Activated naive CD8-positive, alpha-beta T cell (primary cell): Measurements from ENCODE around the gene VPS11.
A peak's percentile ranks its signal among the peaks of the same experiment; 100 is the strongest.

Source experiments
- H3K27ac Mint-ChIP-seq: one replicate; pipeline ENCODE4 v1.8.0; 2021; ENCODE audit warnings: mixed read lengths
- H3K27me3 Mint-ChIP-seq: one replicate; pipeline ENCODE4 v1.8.0; 2021; ENCODE audit warnings: mixed read lengths
- H3K36me3 Mint-ChIP-seq: one replicate; pipeline ENCODE4 v1.8.0; 2021; ENCODE audit warnings: mixed read lengths
- H3K4me1 Mint-ChIP-seq: one replicate; pipeline ENCODE4 v1.8.0; 2021; ENCODE audit warnings: low read depth, mixed read lengths
- H3K4me3 Mint-ChIP-seq: one replicate; pipeline ENCODE4 v1.8.0; 2021; ENCODE audit warnings: mild to moderate bottlenecking, mixed read lengths
- H3K9me3 Mint-ChIP-seq: one replicate; pipeline ENCODE4 v1.8.0; 2021; ENCODE audit warnings: low read depth, mixed read lengths

The VPS11 gene

GRCh38 chr11:119067371-119068222, at the start of gene VPS11:
VPS11 (plus strand) TSS chr11:119067818; CDS start chr11:119067824, 6 bp downstream.
- H3K36me3 Mint-ChIP-seq = no peaks in the 10 kb centered on the region
- peak within 1 kb of the TSS; percentile 95 for H3K4me3 Mint-ChIP-seq
- no peaks in the 10 kb centered on the region for H3K27me3 Mint-ChIP-seq
- peak within 1 kb of the TSS; percentile 98 for H3K27ac Mint-ChIP-seq
- H3K4me1 Mint-ChIP-seq = peaks cover 42% of the 10 kb centered on the region
- no peaks in the 10 kb centered on the region for H3K9me3 Mint-ChIP-seq

GRCh38 chr11:119018074-119018938, 49.3 kb upstream of the VPS11 start, which contains the start of the genes RPS25 and TRAPPC4:
RPS25 (minus strand) TSS chr11:119018343; CDS start chr11:119018284, 59 bp downstream.
TRAPPC4 (plus strand) TSS chr11:119018766; CDS start chr11:119018796, 30 bp downstream.
- peak within 1 kb of the TSS; percentile 99 for H3K4me3 Mint-ChIP-seq
- peaks cover 56% of the 10 kb centered on the region for H3K4me1 Mint-ChIP-seq
- H3K9me3 Mint-ChIP-seq = no peaks in the 10 kb centered on the region
- H3K36me3 Mint-ChIP-seq = peaks cover 21% of the 10 kb centered on the region
- peak within 1 kb of the TSS; percentile 100 for H3K27ac Mint-ChIP-seq
- no peaks in the 10 kb centered on the region for H3K27me3 Mint-ChIP-seq

DNA sequence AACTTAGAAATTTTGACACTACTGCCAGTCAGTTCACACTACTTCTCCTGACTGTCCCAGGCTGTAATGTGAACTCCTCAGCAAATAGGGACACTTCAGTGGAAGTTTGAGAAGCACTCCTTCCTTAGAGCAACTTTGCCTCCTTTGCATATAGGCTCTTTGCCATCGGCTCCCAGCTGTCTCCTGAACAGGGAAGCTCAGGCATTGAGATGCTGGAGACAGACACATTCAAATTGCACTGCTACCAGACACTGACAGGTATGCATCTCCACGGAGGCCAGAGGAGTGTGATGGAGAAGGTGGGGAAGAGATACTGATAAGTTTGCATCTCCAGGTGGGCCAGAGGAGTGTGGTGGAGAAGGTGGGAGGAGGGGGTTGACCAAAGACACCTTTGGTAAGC, 47.6 kb upstream of the VPS11 start:
- peak overlapping the region; percentile 99 for H3K4me3 Mint-ChIP-seq
- peaks cover 20% of the 10 kb centered on the region for H3K36me3 Mint-ChIP-seq
- peak overlapping the region; percentile 100 for H3K27ac Mint-ChIP-seq
- H3K27me3 Mint-ChIP-seq = no peaks in the 10 kb centered on the region
- no peaks in the 10 kb centered on the region for H3K9me3 Mint-ChIP-seq
- H3K4me1 Mint-ChIP-seq = peaks cover 63% of the 10 kb centered on the region

DNA sequence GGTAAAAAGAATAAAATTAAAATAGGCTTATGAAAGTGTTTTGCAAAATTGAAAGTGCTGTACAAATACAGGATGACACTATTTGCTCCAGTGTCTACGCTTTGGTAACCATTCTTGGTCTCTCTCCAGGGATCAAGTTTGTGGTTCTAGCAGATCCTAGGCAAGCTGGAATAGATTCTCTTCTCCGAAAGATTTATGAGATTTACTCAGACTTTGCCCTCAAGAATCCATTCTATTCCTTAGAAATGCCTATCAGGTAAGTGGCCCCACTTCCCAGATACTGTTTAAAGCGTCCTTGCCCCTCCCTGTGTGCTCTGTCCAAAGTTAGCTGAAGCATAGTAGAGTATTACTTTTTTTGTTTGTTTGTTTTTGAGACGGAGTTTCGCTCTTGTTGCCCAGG, 46.0 kb upstream of the VPS11 start:
- Mint-ChIP-seq H3K27me3 (no peaks in the 10 kb centered on the region), H3K4me3 (peak overlapping the region; percentile 62), H3K9me3 (no peaks in the 10 kb centered on the region), H3K36me3 (peaks cover 10% of the 10 kb centered on the region), H3K27ac (peak overlapping the region; percentile 64), H3K4me1 (peaks cover 46% of the 10 kb centered on the region)

GRCh38 chr11:119023741-119024140, 43.9 kb upstream of the VPS11 start:
- Mint-ChIP-seq H3K4me1 (peaks cover 42% of the 10 kb centered on the region), H3K27ac (peak overlapping the region; percentile 86), H3K4me3 (peak overlapping the region; percentile 5), H3K9me3 (no peaks in the 10 kb centered on the region), H3K36me3 (peaks cover 7% of the 10 kb centered on the region), H3K27me3 (no peaks in the 10 kb centered on the region)

DNA sequence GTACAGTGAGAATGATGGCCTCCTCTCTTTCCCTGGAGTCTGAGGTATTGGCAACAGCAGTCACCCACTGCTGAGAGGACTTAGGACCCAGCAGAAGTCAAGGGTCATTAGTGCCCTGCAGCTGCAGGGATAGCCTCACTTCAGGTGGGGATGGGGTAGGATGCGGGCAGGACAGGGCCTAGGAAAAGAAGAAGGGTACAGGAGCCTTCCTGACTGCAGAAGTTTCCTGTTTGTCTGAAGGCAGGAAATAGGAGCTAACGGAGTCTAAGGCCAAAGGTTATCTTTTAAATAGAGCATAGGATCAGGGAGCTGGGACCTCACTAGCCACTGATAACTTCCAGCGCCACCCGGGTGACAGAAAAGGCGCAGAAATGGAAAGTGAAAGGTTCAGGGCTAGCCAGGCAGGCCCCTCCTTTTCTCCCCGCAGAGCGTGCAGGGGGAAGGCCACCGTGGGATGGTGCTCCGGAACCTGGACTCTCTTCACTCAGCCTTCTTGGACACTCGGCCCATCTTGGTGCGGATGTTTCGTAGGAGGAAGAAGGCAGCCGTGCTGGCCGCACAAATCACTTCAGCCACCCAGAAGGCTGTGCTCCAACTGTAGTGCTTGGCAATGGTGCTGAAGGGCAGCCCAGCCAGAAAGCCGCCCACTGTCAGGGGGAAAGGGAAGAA, 43.1 kb upstream of the VPS11 start:
- H3K4me3 Mint-ChIP-seq = no peak overlapping the region
- peaks cover 50% of the 10 kb centered on the region for H3K4me1 Mint-ChIP-seq
- peaks cover 7% of the 10 kb centered on the region for H3K36me3 Mint-ChIP-seq
- H3K9me3 Mint-ChIP-seq = no peaks in the 10 kb centered on the region
- no peaks in the 10 kb centered on the region for H3K27me3 Mint-ChIP-seq
- peak overlapping the region; percentile 86 for H3K27ac Mint-ChIP-seq

- peaks cover 5% of the 10 kb centered on the region for H3K36me3 Mint-ChIP-seq
- peak overlapping the region; percentile 46 for H3K27ac Mint-ChIP-seq
- H3K4me3 Mint-ChIP-seq = no peak overlapping the region
- no peaks in the 10 kb centered on the region for H3K27me3 Mint-ChIP-seq
- no peaks in the 10 kb centered on the region for H3K9me3 Mint-ChIP-seq
- peaks cover 48% of the 10 kb centered on the region for H3K4me1 Mint-ChIP-seq
These were observed 42.5 kb upstream of the VPS11 start for GRCh38 chr11:119025099-119025473.

DNA sequence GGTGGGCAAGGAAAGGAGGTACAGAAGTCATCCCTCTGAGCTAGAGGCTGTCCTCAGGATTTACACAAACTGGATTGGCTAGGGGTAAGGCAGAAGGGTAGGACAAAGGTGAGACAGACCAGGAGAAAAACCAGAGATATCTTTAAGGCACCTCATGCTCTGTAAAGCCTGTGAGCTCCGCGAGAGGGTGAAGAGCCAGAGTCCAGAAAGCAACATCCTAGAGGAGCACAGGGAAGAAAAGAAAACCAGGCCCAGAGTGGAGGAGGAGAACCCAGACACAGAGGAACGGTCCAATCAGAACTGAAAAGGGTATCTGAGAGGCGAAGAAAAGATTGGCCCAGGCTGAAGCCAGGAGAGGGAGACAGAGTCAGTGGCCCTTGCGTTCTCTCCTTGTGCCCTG, 42.1 kb upstream of the VPS11 start:
- no peak overlapping the region for H3K27ac Mint-ChIP-seq

DNA sequence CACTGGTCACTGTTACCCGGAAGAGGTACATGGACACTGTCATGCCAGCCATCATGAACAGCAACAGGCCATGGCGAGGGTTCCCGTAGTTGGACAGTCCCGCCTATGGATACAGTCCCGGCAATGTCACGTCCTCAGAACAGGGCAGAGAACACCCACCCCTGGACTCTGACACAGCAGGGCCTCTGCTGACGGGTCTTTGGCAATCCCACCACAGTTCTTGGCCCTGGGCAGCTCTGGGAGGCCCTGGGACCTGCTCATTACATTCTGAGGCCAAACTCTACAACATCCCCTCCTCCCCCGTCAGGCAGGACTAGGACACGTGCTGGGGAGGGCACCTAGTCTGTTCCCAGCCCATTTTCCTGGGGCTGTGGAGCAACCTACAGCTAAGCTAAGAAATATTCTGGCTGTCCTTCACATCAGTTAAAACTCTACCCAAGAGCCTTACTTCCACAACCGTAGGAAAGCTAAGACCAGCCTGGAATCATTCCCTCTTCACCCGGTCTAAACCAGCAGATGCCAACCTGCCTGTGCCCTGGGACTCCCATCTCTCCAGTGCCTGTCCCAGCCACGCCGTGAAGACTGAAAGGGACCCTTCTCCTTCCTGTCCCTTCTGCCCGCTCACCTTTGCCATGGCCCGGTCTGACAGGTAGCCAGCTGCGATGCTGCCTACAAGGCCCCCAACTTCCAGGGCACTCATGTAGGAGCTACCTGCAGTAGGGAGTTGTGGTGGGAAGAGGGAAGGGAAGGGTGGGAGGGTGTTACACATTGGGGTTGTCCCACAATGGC, 41.4 kb upstream of the VPS11 start:
- no peaks in the 10 kb centered on the region for H3K27me3 Mint-ChIP-seq

More for the DNA sequence above, 42.1 kb upstream of the VPS11 start:
- H3K9me3 Mint-ChIP-seq = no peaks in the 10 kb centered on the region
- no peak overlapping the region for H3K4me3 Mint-ChIP-seq
- peaks cover 45% of the 10 kb centered on the region for H3K4me1 Mint-ChIP-seq
- no peaks in the 10 kb centered on the region for H3K27me3 Mint-ChIP-seq
- peaks cover 4% of the 10 kb centered on the region for H3K36me3 Mint-ChIP-seq

DNA sequence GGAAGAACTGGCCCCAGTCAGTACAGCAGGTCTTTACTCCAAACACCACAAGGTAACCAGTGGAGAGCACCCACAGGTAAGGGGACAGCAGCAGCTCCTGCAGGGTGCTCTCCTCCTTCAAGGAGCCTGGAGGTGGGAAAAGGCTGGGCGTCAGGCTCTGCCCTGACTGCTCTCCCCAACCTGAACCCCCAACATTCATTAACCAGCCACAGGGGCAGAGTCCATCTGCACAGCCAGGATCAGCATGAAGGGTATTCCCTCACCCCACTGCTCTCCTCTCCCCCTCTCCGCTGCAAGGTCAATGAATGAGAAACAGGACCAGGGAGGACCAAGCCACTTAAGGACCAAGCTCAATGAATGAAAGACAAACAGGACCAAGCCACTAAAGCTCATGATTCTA, 40.6 kb upstream of the VPS11 start:
- Mint-ChIP-seq H3K27me3 (no peaks in the 10 kb centered on the region), H3K4me3 (no peak overlapping the region)

More for the DNA sequence above, 41.4 kb upstream of the VPS11 start:
- Mint-ChIP-seq H3K27ac (no peak overlapping the region), H3K4me1 (peaks cover 43% of the 10 kb centered on the region), H3K36me3 (peaks cover 3% of the 10 kb centered on the region), H3K9me3 (no peaks in the 10 kb centered on the region), H3K4me3 (no peak overlapping the region)

GRCh38 chr11:119027561-119028345, 39.9 kb upstream of the VPS11 start:
- H3K4me1 Mint-ChIP-seq = peaks cover 33% of the 10 kb centered on the region
- peaks cover 2% of the 10 kb centered on the region for H3K36me3 Mint-ChIP-seq
- H3K27ac Mint-ChIP-seq = peak overlapping the region; percentile 41
- no peak overlapping the region for H3K4me3 Mint-ChIP-seq
- no peaks in the 10 kb centered on the region for H3K27me3 Mint-ChIP-seq
- H3K9me3 Mint-ChIP-seq = no peaks in the 10 kb centered on the region

More for the DNA sequence above, 40.6 kb upstream of the VPS11 start:
- Mint-ChIP-seq H3K27ac (no peak overlapping the region), H3K36me3 (peaks cover 2% of the 10 kb centered on the region), H3K4me1 (peaks cover 35% of the 10 kb centered on the region), H3K9me3 (no peaks in the 10 kb centered on the region)

- Mint-ChIP-seq H3K27me3 (no peaks in the 10 kb centered on the region), H3K9me3 (no peaks in the 10 kb centered on the region), H3K4me3 (no peak overlapping the region), H3K36me3 (peaks cover under 1% of the 10 kb centered on the region), H3K27ac (no peak overlapping the region), H3K4me1 (peaks cover 28% of the 10 kb centered on the region)
These were observed 39.1 kb upstream of the VPS11 start for GRCh38 chr11:119028346-119029068.

DNA sequence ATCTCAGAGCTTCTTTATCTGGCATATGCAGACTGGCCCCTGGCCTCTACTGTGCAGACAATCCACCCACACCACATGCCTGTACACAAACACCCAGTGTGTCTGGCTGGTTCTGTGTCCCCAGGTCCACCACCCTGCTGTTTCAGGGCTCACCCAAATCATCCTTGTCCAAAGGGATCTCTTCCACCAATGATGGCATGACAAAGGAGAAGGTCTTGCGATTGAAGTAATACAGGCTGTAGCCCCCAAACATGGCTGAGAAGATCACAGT, 38.6 kb upstream of the VPS11 start:
- Mint-ChIP-seq H3K4me1 (peaks cover 24% of the 10 kb centered on the region), H3K27me3 (no peaks in the 10 kb centered on the region), H3K9me3 (no peaks in the 10 kb centered on the region), H3K4me3 (peak overlapping the region; percentile 78), H3K36me3 (no peaks in the 10 kb centered on the region), H3K27ac (peak overlapping the region; percentile 89)
